GM19452 (cell line): ENCODE measurements around the gene PVRIG.
"Not testable (repeated sequence)": the region's sequence is repeated elsewhere in the genome, so short reads cannot be mapped to it uniquely, and the experiment has no call there.

Source experiments
- ATAC-seq: cut with Tn5 transposase; IDR thresholded peaks from one replicate; pipeline ENCODE4 v1.9.1; 2021; ENCODE audit not compliant: unreplicated experiment

PVRIG gene

DNA sequence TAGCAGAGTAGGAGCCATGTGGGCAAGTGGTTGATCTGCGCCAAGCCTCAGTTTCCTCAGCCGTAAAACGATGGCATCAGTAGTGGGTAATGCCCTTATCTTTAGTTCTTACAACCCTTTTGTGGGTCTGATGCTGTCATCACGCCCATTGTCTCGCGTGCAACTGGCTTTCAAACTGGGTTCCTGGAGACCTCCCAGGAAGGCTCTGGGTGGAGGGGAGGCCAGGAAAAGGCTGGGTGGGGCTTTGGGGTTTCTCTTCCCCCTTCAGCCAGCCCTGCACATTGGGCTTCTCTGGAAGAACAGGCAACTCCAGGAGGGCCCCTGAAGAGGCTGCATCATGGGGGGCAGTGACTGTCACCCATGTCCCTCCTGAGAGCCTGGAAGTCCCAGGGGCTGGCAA, 5.1 kb downstream of the PVRIG start:
- ATAC-seq = not testable (repeated sequence)

DNA sequence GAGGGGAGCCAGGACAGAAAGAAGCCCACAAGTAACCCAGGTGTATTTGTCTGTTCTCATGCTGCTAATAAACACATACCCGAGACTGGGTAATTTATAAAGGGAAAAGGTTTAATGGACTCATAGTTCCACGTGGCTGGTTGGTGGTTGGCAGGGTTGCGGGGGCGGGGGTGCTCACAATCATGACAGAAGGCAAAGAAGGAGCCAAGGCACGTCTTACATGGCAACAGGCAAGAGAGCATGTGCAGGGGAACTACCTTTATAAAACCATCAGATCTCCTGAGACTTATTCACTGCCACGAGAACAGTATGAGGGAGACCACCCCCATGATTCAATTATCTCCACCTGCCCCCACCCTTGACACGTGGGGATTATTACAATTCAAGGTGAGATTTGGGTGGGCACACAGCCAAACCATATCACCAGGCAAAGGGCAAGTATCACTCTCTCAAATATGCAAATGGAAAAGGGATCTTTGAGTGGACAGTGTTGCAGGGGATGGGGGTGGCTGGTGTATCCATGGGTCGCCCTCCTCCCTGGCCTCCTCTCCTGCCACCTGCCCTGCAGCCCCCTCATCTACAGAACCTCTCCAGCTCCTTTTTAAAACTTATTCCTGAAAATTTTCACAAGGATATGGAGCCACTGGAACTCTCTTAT, 15.0 kb downstream of the PVRIG start:
- not testable (repeated sequence) for ATAC-seq

DNA sequence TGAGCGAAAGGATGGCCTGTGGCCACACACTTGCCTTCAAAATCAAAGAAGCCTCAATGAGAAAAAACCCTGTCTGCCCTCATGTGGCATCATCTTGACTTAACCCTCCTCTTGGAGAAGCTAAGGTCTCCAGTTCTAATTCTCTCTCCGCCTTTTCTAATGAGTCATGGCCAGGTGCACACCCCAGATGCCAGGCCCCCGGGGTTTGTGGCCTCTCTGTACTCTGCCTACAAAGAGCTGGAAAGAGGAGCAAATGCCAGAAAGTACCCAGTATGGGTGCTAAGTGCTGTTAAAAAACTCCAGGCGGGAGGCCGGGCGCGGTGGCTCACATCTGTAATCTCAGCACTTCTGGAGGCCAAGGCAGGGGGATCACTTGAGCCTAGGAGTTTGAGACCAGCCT, 20.2 kb downstream of the PVRIG start:
- ATAC-seq = not testable (repeated sequence)

DNA sequence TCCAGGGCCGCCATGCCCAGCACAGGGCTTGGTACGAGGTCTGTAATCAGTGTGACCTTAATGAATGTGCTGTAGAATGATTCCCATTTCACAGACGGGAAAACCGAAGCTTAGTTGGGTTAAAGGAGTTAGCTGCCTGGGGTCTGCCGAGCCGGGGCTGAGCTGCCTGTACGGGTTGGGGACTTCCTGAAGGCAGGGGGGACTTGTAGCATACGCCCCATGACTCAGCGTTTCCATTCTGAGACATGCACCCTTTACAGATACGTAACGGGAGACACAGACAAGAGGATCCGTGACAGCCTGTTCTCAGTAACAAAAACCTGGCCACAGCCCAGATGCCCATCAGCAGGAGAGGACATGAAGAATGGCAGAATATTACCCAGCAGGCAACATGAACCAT, 23.6 kb downstream of the PVRIG start:
- ATAC-seq = not testable (repeated sequence)

DNA sequence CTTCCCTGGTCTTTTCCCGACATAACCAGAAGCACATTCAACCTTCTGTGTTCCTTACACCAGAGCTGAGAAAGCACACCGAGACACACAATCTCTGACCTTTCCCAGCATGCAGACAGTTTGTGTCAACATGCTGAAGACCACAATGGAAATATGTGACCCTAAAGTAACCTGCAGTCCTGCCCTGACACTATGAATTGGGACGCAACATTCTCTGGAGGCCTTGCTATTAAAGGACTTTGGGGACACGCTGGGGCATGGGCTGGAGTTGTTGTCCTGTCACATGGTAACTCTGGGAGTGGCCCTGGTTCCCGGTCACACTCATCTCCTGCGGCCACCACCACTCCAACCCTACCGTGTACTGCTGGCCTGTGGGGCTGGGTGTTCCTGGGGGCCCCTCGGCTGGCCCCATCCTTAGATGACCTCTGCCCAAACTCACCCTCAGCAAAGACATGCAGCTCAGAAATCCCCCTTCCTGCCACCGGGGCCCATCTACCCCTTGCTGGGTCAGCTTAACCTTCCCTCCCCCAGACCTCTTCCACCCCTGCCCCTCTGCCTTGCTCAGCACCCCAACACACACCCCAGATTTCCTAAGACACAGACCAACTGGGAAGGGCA, 25.3 kb downstream of the PVRIG start:
- ATAC-seq = not testable (repeated sequence)

DNA sequence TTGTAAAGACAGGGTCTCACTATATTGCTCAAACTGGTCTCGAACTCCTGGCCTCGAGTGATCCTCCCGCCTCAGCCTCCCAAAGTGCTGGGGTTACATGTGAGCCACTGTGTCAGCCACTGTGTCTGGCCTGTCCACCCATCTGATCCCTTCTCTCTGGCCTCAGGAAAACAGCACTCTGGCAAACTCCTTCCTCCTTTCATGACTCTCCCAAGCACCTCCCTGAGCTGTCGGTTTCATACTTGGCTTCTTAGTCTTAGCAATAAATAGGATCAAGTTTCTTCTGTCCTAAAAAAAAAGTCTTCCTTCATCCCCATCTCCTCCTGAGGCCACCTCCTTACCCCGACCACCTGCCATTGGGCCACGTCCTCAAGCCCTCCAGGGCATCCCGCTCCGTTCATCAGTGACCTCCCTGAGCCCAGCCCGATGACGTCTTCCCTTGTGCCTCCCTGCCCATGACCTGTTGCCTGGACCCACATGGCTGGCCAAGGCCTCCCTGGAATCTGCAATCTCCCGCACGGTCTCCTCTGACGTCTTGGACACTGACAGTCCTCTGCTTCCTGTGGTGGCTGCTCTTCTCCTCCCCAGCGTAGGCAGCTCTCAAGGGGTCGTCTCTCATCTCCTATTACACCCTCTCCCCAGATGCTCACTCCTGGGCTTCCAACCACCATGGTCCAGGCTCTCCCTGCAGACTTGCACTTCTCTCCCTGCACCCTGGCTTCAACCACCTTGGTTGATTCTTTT, 26.5 kb downstream of the PVRIG start:
- ATAC-seq = not testable (repeated sequence)

DNA sequence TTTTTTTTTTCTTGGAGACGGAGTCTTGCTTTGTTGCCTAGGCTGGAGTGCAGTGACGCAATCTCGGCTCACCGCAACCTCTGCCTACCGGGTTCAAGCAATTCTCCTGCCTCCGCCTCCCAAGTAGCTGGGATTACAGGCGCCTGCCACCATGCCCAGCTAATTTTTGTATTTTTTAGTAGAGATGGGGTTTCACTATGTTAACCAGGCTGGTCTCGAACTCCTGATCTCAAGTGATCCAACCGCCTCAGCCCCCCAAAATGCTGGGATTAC, 27.1 kb downstream of the PVRIG start:
- not testable (repeated sequence) for ATAC-seq

DNA sequence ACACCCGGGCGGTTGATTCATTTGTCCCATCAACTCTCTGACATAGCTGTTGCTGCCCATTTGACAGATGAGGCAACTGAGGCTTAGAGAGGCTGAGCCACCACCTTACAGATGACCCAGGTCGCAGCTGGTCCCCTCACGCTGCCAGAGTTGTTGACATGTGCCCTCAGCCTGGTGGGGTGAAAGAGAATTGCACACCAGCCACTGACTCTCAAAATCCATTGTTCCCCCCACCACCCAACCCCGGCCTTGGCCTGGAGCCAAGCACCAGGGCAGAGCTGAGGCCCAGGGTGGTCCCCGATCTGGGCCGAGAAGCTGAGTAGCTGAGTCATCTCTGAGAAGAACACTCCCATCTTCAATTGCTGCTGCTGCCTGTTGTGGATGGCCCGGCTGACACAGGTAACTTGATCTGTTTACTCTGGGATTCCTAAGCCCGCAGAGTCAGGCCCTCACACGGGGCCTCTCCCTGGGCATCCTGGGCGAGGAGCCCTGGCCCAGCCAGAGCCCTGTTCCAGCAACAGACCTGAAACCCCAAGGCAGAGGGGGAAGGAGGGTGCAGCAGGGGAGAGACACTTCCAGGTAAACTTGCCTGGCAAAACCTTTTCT, 27.5 kb downstream of the PVRIG start:
- ATAC-seq = no peak

DNA sequence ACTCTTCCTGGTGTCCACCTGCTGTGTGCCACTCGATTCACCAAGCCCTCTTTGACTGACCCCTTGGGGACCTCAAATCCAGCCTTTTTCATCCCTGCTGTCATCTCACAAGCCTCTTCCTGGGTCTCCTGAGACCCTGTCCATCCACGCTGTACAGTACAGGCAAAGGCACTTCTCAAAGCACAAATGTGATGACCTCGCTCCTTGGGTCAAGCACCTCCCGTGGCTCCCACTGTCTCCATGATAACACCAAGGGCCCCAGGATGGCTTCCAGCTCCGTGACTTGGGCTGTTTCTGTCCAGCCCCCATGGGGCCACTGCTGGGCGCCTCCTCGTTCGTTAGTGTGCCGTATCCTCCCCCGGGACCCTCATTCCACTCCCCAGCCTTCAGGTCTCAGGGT, 28.7 kb downstream of the PVRIG start:
- no peak for ATAC-seq

DNA sequence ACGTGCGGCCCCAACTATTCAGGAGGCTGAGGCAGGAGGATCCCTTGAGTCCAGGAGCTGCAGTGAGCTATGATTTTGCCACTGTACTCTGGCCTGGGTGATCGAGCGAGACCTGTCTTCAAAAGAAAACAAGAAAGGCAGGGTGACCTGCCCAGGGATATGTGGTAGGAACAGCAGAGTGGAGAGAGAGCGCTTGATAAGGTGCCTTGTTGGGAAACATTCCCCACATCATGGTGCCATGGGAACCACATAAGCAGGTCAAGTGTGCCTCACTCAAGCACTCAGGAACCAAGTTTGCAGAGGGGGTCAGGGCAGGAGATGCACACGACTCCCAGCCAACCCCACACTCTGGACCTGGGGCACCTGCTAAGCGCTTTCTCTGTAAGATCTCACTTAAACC, 37.3 kb downstream of the PVRIG start:
- no peak for ATAC-seq

DNA sequence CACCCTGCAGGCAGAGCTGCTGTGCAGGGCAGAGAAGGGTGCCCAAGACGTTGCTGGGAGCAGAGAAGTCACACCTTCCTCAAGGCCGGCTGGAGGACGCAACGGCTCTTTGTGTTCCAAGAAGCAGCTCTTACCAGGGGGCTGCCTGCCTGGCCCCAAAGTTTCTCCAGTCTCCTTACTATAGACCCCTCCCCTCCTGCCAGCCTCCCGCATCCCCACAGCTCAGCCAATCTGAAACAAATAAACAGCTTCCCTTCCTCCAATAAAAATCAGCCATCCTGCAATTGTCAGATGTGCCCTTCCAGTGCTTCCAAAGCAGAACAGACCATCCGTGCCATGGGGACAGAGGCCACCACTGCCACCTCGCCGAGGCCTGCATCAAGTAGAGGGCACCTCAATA, 40.2 kb downstream of the PVRIG start:
- ATAC-seq = not testable (repeated sequence)

DNA sequence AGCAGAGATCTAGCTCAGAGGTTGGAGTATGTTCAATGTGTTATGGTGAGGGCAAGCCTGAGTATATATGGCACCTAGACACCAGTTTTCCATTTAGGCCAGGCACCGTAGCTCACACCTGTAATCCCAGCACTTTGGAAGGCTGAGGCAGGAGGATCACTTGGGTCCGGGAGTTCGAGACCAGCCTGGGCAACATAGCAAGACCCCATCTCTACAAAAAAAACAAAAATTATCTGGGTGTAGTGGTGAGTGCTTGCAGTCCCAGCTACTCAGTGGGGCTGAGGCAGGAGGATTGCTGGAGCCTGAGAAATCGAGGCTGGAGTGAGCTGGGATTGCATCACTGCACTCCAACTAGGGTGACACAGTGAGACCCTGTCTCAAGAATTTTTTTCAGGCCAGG, 43.1 kb downstream of the PVRIG start:
- ATAC-seq = not testable (repeated sequence)

DNA sequence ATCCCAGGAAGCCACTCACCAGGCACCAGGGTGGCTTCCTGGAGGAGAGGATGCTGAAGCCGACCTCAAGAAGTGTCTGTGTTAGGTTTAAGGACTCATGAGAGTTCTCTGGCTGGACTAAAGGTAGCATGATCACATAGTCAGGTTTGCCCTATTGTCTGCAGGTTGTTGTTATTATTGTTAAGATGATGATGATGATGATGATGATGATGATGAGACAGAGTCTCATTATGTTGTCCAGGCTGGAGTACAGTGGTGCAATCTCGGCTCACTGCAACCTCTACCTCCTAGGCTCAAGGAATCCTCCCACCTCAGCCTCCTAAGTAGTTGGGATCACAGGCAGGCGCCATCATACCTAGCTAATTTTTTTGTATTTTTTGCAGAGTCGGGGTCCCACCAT, 44.5 kb downstream of the PVRIG start:
- ATAC-seq = not testable (repeated sequence)

DNA sequence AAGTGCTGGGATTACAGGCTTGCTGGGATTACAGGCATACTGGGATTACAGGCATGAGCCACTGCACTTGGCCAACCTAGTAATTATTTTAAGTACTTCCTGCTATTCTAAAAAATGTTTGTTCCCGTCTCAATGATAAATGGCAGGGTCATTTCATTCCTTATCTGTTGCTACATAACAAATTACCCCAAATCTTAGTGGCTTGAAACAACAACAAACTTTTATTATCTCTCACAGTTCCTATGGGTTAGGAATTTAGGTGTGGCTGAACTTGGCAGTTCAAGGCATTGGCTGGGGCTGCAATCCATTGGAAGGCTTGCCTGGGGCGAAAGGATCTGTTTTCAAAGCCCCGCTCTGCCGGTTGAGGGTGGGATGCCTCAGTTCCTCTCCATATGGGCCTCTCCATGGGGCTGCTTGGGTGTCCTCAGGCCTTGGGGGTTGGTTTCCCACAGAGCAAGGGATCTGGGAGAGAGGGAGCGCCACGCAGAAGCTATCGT, 45.0 kb downstream of the PVRIG start:
- ATAC-seq = not testable (repeated sequence)

DNA sequence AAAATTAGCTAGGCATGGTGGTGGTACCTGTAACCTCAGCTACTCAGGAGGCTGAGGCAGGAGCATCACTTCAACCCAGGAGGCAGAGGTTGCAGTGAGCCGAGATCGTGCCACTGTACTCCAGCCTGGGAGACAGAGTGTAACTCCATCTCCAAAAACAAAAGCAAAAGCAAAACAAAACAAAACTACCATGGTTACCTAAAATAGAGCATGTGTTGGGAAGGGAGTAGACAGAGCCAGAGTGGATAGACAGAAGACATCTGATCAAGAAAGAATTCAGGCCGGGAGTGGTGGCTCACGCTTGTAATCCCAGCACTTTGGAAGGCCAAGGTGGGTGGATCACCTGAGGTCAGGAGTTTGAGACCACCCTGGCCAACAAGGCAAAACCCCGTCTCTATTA, 46.1 kb downstream of the PVRIG start:
- not testable (repeated sequence) for ATAC-seq

DNA sequence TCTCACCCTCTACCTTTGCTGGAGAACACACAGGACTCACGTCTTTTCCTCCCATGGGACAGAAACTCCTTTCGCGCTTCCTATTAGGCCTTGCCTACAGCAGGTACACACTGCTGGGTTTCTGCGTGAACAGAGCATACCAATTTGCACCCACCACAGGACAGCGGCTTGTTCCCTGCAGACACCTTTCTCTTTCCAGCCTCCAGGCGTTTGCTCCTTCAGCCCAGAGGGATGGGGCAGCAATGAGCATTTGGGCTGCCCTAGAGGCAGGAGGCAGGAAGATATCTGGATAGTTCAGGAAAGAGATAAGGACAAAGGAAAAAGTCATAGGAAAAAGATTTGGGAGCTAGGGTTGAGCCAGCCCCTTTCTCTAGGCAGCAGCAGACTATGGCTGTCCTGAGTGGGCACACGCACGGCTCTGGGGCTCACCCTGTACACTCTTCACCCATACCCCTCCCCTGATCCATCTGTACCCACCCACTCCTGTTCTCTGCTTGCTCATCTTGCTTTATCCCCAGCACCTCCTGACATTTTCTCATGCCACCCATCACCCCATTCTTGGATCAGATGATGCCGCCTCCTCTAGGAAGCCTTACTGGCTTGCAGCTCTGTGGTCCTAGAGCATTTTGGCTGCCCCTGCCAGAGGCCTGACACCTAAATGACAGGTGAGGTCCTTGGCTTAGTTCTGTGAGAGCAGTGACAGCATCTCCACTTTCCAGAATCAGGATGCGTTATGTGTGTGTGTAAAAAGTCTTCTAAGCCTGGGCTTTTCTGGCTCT, 47.0 kb downstream of the PVRIG start:
- ATAC-seq = no peak

DNA sequence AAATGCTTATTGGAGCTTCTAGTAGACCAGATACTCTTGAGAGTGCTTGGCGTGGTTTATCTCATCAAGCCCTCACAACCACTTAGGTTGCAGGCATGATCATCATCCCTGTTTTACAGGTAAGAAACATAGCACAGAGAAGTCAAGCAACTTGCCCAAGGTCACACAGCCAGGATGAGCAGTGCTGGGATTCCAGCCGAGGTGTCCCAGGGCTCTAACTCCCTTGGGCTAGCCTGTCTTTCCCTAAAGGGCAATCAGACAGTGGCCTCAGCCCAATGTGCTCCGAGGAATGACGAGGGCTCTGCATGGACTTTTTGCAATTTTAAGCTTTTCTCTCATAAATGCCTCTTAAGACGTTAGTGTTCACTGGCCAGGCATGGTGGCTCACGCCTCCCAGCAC, 47.9 kb downstream of the PVRIG start:
- ATAC-seq = no peak

DNA sequence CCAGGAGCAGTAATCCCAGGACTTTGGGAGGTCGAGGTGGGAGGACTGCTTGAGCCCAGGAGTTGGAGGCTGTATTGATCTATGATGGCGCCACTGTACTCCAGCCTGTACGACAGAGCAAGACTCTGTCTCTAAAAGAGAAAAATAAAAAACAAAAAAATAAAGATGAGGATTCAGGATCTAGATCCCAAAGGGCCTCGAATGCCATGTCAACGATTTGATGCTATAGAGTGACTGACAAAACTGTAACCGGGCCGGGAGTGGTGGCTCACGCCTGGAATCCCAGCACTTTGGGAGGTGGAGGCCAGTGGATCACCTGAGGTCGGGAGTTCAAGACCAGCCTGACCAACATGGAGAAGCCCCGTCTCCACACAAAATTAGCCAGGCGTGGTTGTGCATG, 49.1 kb downstream of the PVRIG start:
- ATAC-seq = not testable (repeated sequence)

DNA sequence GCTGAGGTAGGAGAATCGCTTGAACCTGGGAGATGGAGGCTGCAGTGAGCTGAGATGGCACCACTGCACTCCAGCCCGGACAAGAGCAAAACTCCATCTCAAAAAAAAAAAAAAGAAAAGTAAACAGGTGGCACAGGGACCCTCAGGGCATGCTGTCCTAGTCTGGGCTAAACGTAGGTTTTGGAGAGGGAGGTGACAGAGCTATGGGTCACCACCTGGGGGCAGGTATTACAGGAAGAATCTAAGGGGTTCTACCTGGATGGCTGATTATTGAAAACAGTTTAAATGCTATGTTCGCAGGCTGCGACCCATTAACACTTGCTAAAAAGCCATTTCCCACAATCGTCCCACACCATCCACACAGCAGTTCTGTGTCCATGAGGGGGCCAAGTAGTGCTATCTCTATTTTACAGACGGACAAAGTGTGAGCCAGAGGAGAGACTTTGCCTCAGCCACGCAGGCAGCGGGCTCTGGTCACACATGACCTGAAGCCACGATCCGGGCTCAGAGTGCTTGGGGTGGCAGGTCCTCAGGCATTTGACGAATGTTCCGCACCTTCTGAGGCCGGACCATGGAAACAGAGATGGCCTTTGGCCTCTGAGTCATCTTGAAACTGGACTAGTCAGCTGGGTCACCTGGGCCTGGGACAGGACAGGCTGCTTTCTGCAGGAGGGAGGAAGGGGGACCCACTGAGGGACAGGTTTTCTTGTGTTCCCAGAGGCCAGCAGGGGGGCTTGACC, 49.7 kb downstream of the PVRIG start:
- ATAC-seq = not testable (repeated sequence)
